IMR-90 (cell line): Measurements from ENCODE around the gene CCN5. TPM values are rescaled to one million over a fixed set of nuclear protein-coding genes. Genes with fewer than 3 reads are reported as not detected.

ENCODE experiments used
- ATAC-seq: fragments of 200-7000 bp; cut with Tn5 transposase; 2 replicates; pipeline ENCODE4 v1.9.1; 2020; ENCODE audit warnings: low read depth, mild to moderate bottlenecking, moderate library complexity
- BruUV-seq: library from RNA; stranded (reverse); fragments of 400-500 nt; replicated peaks from 2 replicates; lab custom pipeline; 2021; lab: Mats Ljungman, UMichigan
- CTCF ChIA-PET: fragments of 300-600 bp; formaldehyde crosslinking; extraction: SDS; loops from one replicate; lab custom pipeline; 2021; ENCODE audit warnings: antibody characterized with exemption; lab: Yijun Ruan, JAX
- POLR2A ChIA-PET: fragments of 300-600 bp; sonication (Branson Sonifier 250); formaldehyde crosslinking; loops from one replicate; lab custom pipeline; 2022; ENCODE audit warnings: antibody characterized with exemption; ENCODE audit not compliant: unreplicated experiment; lab: Charles Lee
- DNase-seq: peaks from one replicate; pipeline ENCODE4 v3.0.0; 2013
- H2AFZ ChIP-seq: replicated peaks from 2 replicates; pipeline ENCODE3; 2013; ENCODE audit warnings: low read length, mild to moderate bottlenecking; ENCODE audit not compliant: poor library complexity
- H2AK5ac ChIP-seq: 2 replicates; pipeline ENCODE4 v1.6.1; 2013; ENCODE audit warnings: low read depth, low read length, inconsistent platforms
- H2AK9ac ChIP-seq: replicated peaks from 2 replicates; pipeline ENCODE3; 2013; ENCODE audit warnings: mild to moderate bottlenecking, low read depth, low read length, moderate library complexity; ENCODE audit not compliant: poor library complexity
- H2BK120ac ChIP-seq: 2 replicates; pipeline ENCODE4 v1.6.1; 2013; ENCODE audit warnings: low read depth, low read length, inconsistent platforms
- H2BK15ac ChIP-seq: 3 replicates; pipeline ENCODE4 v1.6.1; 2013; ENCODE audit warnings: low read depth, low read length, inconsistent platforms
- H2BK20ac ChIP-seq: 2 replicates; pipeline ENCODE4 v1.6.1; 2013; ENCODE audit warnings: low read depth, mild to moderate bottlenecking, inconsistent platforms, low read length, moderate library complexity
- H2BK5ac ChIP-seq: 2 replicates; pipeline ENCODE4 v1.6.1; 2013; ENCODE audit warnings: mild to moderate bottlenecking, low read depth, low read length, inconsistent platforms; ENCODE audit not compliant: poor library complexity, severe bottlenecking
- H3K14ac ChIP-seq: replicated peaks from 2 replicates; pipeline ENCODE4 v1.6.1; 2013; ENCODE audit warnings: low read depth, low read length, inconsistent platforms
- H3K18ac ChIP-seq: 2 replicates; pipeline ENCODE4 v1.6.1; 2013; ENCODE audit warnings: low read depth, low read length, control low read depth
- H3K23ac ChIP-seq: 2 replicates; pipeline ENCODE4 v1.6.1; 2013; ENCODE audit warnings: low read depth, low read length, inconsistent platforms
- H3K27ac ChIP-seq: 2 replicates; pipeline ENCODE4 v1.5.1; 2013; ENCODE audit warnings: mild to moderate bottlenecking, control low read depth, low read length; ENCODE audit not compliant: insufficient read depth
- H3K27me3 ChIP-seq: 2 replicates; pipeline ENCODE4 v1.6.1; 2013; ENCODE audit warnings: low read length; ENCODE audit not compliant: control insufficient read depth, insufficient read depth
- H3K36me3 ChIP-seq: 2 replicates; pipeline ENCODE4 v1.6.1; 2013; ENCODE audit warnings: low read length, mixed read lengths; ENCODE audit not compliant: control insufficient read depth, insufficient read depth
- H3K4ac ChIP-seq: 2 replicates; pipeline ENCODE4 v1.6.1; 2013; ENCODE audit warnings: low read depth, low read length, inconsistent platforms
- H3K4me1 ChIP-seq: 2 replicates; pipeline ENCODE4 v1.6.1; 2013; ENCODE audit warnings: low read length, mixed read lengths; ENCODE audit not compliant: control insufficient read depth, insufficient read depth
- H3K4me2 ChIP-seq: 2 replicates; pipeline ENCODE4 v1.6.1; 2013; ENCODE audit warnings: low read depth, mild to moderate bottlenecking, control low read depth, low read length, moderate library complexity
- H3K4me3 ChIP-seq: 2 replicates; pipeline ENCODE4 v1.5.1; 2013; ENCODE audit warnings: low read depth, mild to moderate bottlenecking, control low read depth, low read length, moderate library complexity; ENCODE audit not compliant: insufficient read depth
- H3K56ac ChIP-seq: 2 replicates; pipeline ENCODE4 v1.6.1; 2013; ENCODE audit warnings: low read length, inconsistent platforms; ENCODE audit not compliant: insufficient read depth; ENCODE audit errors: extremely low read depth
- H3K79me1 ChIP-seq, 2 experiments: 2 replicates each; pipeline ENCODE4 v1.6.1; 2013; ENCODE audit warnings: low read length in 2 of 2, inconsistent platforms in 1 of 2, low read depth in 1 of 2
- H3K9ac ChIP-seq: 2 replicates; pipeline ENCODE4 v1.6.1; 2013; ENCODE audit warnings: low read depth, low read length, control low read depth
- H3K9me1 ChIP-seq: 2 replicates; pipeline ENCODE4 v1.6.1; 2013; ENCODE audit warnings: low read length, inconsistent platforms; ENCODE audit not compliant: insufficient read depth
- H3K9me3 ChIP-seq: 2 replicates; pipeline ENCODE4 v1.6.1; 2013; ENCODE audit warnings: low read length; ENCODE audit not compliant: control insufficient read depth, insufficient read depth
- H4K20me1 ChIP-seq: 2 replicates; pipeline ENCODE4 v1.6.1; 2013; ENCODE audit warnings: low read length, inconsistent platforms; ENCODE audit not compliant: insufficient read depth
- H4K5ac ChIP-seq: 2 replicates; pipeline ENCODE4 v1.6.1; 2013; ENCODE audit warnings: mild to moderate bottlenecking, low read depth, low read length, control low read depth
- H4K8ac ChIP-seq, 2 experiments: 2 replicates each; pipeline ENCODE4 v1.6.1; 2013; ENCODE audit warnings: low read depth in 2 of 2, low read length in 2 of 2, control low read depth in 1 of 2, inconsistent platforms in 1 of 2
- H4K91ac ChIP-seq: 2 replicates; pipeline ENCODE4 v1.6.1; 2013; ENCODE audit warnings: low read depth, low read length, inconsistent platforms; ENCODE audit not compliant: insufficient read depth
- CEBPB ChIP-seq: IDR thresholded peaks from 2 replicates; pipeline ENCODE4 v1.6.1; 2012; ENCODE audit warnings: low read depth, low read length, improper control_type of control experiment
- CTCF ChIP-seq: conservative IDR thresholded peaks from 2 replicates; pipeline ENCODE4 v1.5.1; 2012; ENCODE audit warnings: mild to moderate bottlenecking, low read depth, low read length, improper control_type of control experiment
- WGBS, 2 experiments: methylation state at CpG; one replicate each; pipeline versions ENCODE4 v1.1.5 to v1.1.7; 2013; ENCODE audit warnings: missing lambda C conversion rate in 2 of 2; ENCODE audit not compliant: insufficient read length in 1 of 2; ENCODE audit errors: extremely low coverage in 2 of 2; 5-methylcytosine and 5-hydroxymethylcytosine counted together
- dilution Hi-C: fragments of 300-500 bp; cut with HindIII; formaldehyde crosslinking; loops from one replicate; pipeline ENCODE4 v1.14.3; 2018; ENCODE audit warnings: low sequenced_read_pairs; ENCODE audit not compliant: unreplicated experiment
- in situ Hi-C: fragments of 300-500 bp; cut with MboI; formaldehyde crosslinking; loops from 3 replicates; pipeline ENCODE4 v1.14.3; 2019; ENCODE audit warnings: low sequenced_read_pairs, inconsistent platforms, mixed read lengths
- intact Hi-C: fragments of 100-400 bp; cut with micrococcal nuclease; formaldehyde crosslinking; loops from 2 replicates; pipeline ENCODE4 v1.10.0; 2022
- polyA plus RNA-seq, 3 experiments: library from polyadenylated mRNA; depleted of rRNA; stranded (reverse); fragments of >200 nt; gene quantifications; 2 replicates each; pipeline ENCODE4 v1.2.3, GENCODE V29; 2012; ENCODE audit warnings: low replicate concordance in 1 of 3
- total RNA-seq: library from RNA; depleted of rRNA; stranded (reverse); fragments of >200 nt; gene quantifications from 2 replicates; pipeline ENCODE4 v1.2.3, GENCODE V29; 2012

Gene CCN5
- total and polyA plus RNA-seq, 2 of the 4 experiments (the other 2 are of a cell fraction) = not detected

GRCh38 chr20:44768256-44768655 is 53.1 kb downstream of the CCN5 start:
- Histone ChIP-seq H2BK5ac (no peak overlapping the region), H3K27me3 (peaks cover 42% of the 10 kb centered on the region)

More at GRCh38 chr20:44768256-44768655, 53.1 kb downstream of the CCN5 start:
- Histone ChIP-seq H2AK5ac (no peak overlapping the region), H3K79me1 (no peaks in the 10 kb centered on the region), H4K91ac (no peak overlapping the region), H2BK15ac (no peak overlapping the region), H3K27ac (no peak overlapping the region), H3K9me3 (no peaks in the 10 kb centered on the region), H2AK9ac (no peak overlapping the region), H3K14ac (no peak overlapping the region), H3K23ac (no peak overlapping the region), H2AFZ (no peak overlapping the region), H3K36me3 (no peaks in the 10 kb centered on the region), H2BK120ac (no peak overlapping the region), H3K4me3 (no peak overlapping the region), H3K9me1 (peaks cover 4% of the 10 kb centered on the region; the same call in 1 of the 2 replicates), H4K20me1 (no peaks in the 10 kb centered on the region), H3K9ac (no peak overlapping the region), H2BK20ac (no peak overlapping the region), H3K18ac (no peak overlapping the region), H3K4me2 (no peak overlapping the region), H3K4me1 (no peaks in the 10 kb centered on the region), H4K8ac (no peak overlapping the region), H3K56ac (no peak overlapping the region), H4K5ac (no peak overlapping the region), H3K4ac (no peak overlapping the region)
- no peak for DNase-seq
- no TSS peak for BruUV-seq
- in situ Hi-C loops = no loop called here
- intact Hi-C loops = no loop called here
- no peak for TF ChIP-seq CTCF
- no peak for TF ChIP-seq CEBPB
- WGBS, 2 experiments = 72% methylated on average over 7 of the region's 8 CpGs; no CpG with 5 or more reads in 1 of the 2 experiments
- CTCF ChIA-PET = no interaction called here
- ATAC-seq = no peak
- POLR2A ChIA-PET = no interaction called here
- dilution Hi-C loops = no loop called here
